Measurements from ENCODE around the gene STON2. TPM values are rescaled to one million over a fixed set of nuclear protein-coding genes. Genes with fewer than 3 reads are reported as not detected.
"Not testable (repeated sequence)": the region's sequence is repeated elsewhere in the genome, so short reads cannot be mapped to it uniquely, and the experiment has no call there.

The STON2 gene
- total RNA-seq, 1 experiment from 2014 or later, result not detected

- Histone ChIP-seq H3K79me2 (ENCODE audit: low read length) (no peaks in the 10 kb centered on the region), H3K9me2 (replicated peaks; ENCODE audit: insufficient read depth, low read length) (no peaks in the 10 kb centered on the region), H2AFZ (ENCODE audit: low read length) (no peak overlapping the region), H3K27me3 (ENCODE audit: low read length) (no peaks in the 10 kb centered on the region), H3K4me1 (ENCODE audit: low read length) (no peaks in the 10 kb centered on the region), H4K20me1 (ENCODE audit: insufficient read depth, low read depth, low read length) (no peaks in the 10 kb centered on the region), H3K27ac (ENCODE audit: low read length) (no peak overlapping the region), H3K4me2 (ENCODE audit: low read depth, low read length, poor library complexity, severe bottlenecking) (no peak overlapping the region), H3K9me3 (ENCODE audit: low read length) (peaks cover 9% of the 10 kb centered on the region), H3K4me3 (ENCODE audit: low read length) (no peak overlapping the region), H3K9ac (ENCODE audit: low read length) (no peak overlapping the region), H3K36me3 (ENCODE audit: insufficient read depth, low read length) (no peaks in the 10 kb centered on the region)
- no peak for DNase-seq
These were observed 152.8 kb downstream of the STON2 start for GRCh38 chr14:81247271-81247766.

GRCh38 chr14:81246461-81247270, 153.5 kb downstream of the STON2 start:
- no peaks in the 10 kb centered on the region for H3K27me3 ChIP-seq (ENCODE audit: low read length)
- no peaks in the 10 kb centered on the region for H3K9me2 ChIP-seq (replicated peaks; ENCODE audit: insufficient read depth, low read length)
- H3K4me1 ChIP-seq (ENCODE audit: low read length), result no peaks in the 10 kb centered on the region
- H4K20me1 ChIP-seq (ENCODE audit: insufficient read depth, low read depth, low read length), result no peaks in the 10 kb centered on the region
- peaks cover 9% of the 10 kb centered on the region for H3K9me3 ChIP-seq (ENCODE audit: low read length)
- DNase-seq, result no peak
- no peak overlapping the region for H2AFZ ChIP-seq (ENCODE audit: low read length)
- no peaks in the 10 kb centered on the region for H3K36me3 ChIP-seq (ENCODE audit: insufficient read depth, low read length)
- H3K27ac ChIP-seq (ENCODE audit: low read length), result no peak overlapping the region
- no peaks in the 10 kb centered on the region for H3K79me2 ChIP-seq (ENCODE audit: low read length)
- H3K4me3 ChIP-seq (ENCODE audit: low read length), result no peak overlapping the region
- no peak overlapping the region for H3K9ac ChIP-seq (ENCODE audit: low read length)
- no peak overlapping the region for H3K4me2 ChIP-seq (ENCODE audit: low read depth, low read length, poor library complexity, severe bottlenecking)

GRCh38 chr14:81245771-81246170, 154.4 kb downstream of the STON2 start:
- DNase-seq, result no peak
- H3K9ac ChIP-seq (ENCODE audit: low read length), result no peak overlapping the region
- no peaks in the 10 kb centered on the region for H3K79me2 ChIP-seq (ENCODE audit: low read length)

GRCh38 chr14:81244431-81244830, 155.7 kb downstream of the STON2 start:
- not testable (repeated sequence) for H3K27me3 ChIP-seq (ENCODE audit: low read length); H3K4me3 ChIP-seq (ENCODE audit: low read length); H3K79me2 ChIP-seq (ENCODE audit: low read length); H3K9me3 ChIP-seq (ENCODE audit: low read length); H4K20me1 ChIP-seq (ENCODE audit: insufficient read depth, low read depth, low read length); H2AFZ ChIP-seq (ENCODE audit: low read length); H3K4me1 ChIP-seq (ENCODE audit: low read length); H3K9ac ChIP-seq (ENCODE audit: low read length); H3K9me2 ChIP-seq (replicated peaks; ENCODE audit: insufficient read depth, low read length); H3K27ac ChIP-seq (ENCODE audit: low read length); H3K4me2 ChIP-seq (ENCODE audit: low read depth, low read length, poor library complexity, severe bottlenecking); DNase-seq; H3K36me3 ChIP-seq (ENCODE audit: insufficient read depth, low read length)

More at GRCh38 chr14:81245771-81246170, 154.4 kb downstream of the STON2 start:
- Histone ChIP-seq H3K9me3 (ENCODE audit: low read length) (peaks cover 9% of the 10 kb centered on the region), H2AFZ (ENCODE audit: low read length) (no peak overlapping the region), H3K4me3 (ENCODE audit: low read length) (no peak overlapping the region), H3K36me3 (ENCODE audit: insufficient read depth, low read length) (no peaks in the 10 kb centered on the region), H3K4me1 (ENCODE audit: low read length) (no peaks in the 10 kb centered on the region), H3K27me3 (ENCODE audit: low read length) (no peaks in the 10 kb centered on the region), H4K20me1 (ENCODE audit: insufficient read depth, low read depth, low read length) (no peaks in the 10 kb centered on the region), H3K4me2 (ENCODE audit: low read depth, low read length, poor library complexity, severe bottlenecking) (no peak overlapping the region), H3K27ac (ENCODE audit: low read length) (no peak overlapping the region), H3K9me2 (replicated peaks; ENCODE audit: insufficient read depth, low read length) (no peaks in the 10 kb centered on the region)

- Histone ChIP-seq H3K9ac (ENCODE audit: low read length) (no peak overlapping the region), H2AFZ (ENCODE audit: low read length) (no peak overlapping the region), H3K36me3 (ENCODE audit: insufficient read depth, low read length) (no peaks in the 10 kb centered on the region), H3K4me2 (ENCODE audit: low read depth, low read length, poor library complexity, severe bottlenecking) (no peak overlapping the region), H3K4me1 (ENCODE audit: low read length) (no peaks in the 10 kb centered on the region), H3K27me3 (ENCODE audit: low read length) (no peaks in the 10 kb centered on the region), H3K27ac (ENCODE audit: low read length) (no peak overlapping the region), H3K4me3 (ENCODE audit: low read length) (no peak overlapping the region), H4K20me1 (ENCODE audit: insufficient read depth, low read depth, low read length) (no peaks in the 10 kb centered on the region), H3K9me2 (replicated peaks; ENCODE audit: insufficient read depth, low read length) (no peaks in the 10 kb centered on the region), H3K9me3 (ENCODE audit: low read length) (peaks cover 9% of the 10 kb centered on the region), H3K79me2 (ENCODE audit: low read length) (no peaks in the 10 kb centered on the region)
- no peak for DNase-seq
These were observed 156.6 kb downstream of the STON2 start for GRCh38 chr14:81243499-81243898.

- not testable (repeated sequence) for H3K27me3 ChIP-seq (ENCODE audit: low read length); H3K9me2 ChIP-seq (replicated peaks; ENCODE audit: insufficient read depth, low read length); H3K27ac ChIP-seq (ENCODE audit: low read length); H3K36me3 ChIP-seq (ENCODE audit: insufficient read depth, low read length); H3K79me2 ChIP-seq (ENCODE audit: low read length); H2AFZ ChIP-seq (ENCODE audit: low read length); H3K9me3 ChIP-seq (ENCODE audit: low read length); DNase-seq; H3K9ac ChIP-seq (ENCODE audit: low read length); H3K4me3 ChIP-seq (ENCODE audit: low read length); H4K20me1 ChIP-seq (ENCODE audit: insufficient read depth, low read depth, low read length); H3K4me2 ChIP-seq (ENCODE audit: low read depth, low read length, poor library complexity, severe bottlenecking); H3K4me1 ChIP-seq (ENCODE audit: low read length)
These were observed 163.3 kb downstream of the STON2 start for GRCh38 chr14:81236849-81237248.

- Histone ChIP-seq H2AFZ (ENCODE audit: low read length) (no peak overlapping the region), H3K9ac (ENCODE audit: low read length) (no peak overlapping the region), H4K20me1 (ENCODE audit: insufficient read depth, low read depth, low read length) (no peaks in the 10 kb centered on the region)
These were observed 164.0 kb downstream of the STON2 start for GRCh38 chr14:81236138-81236537.

GRCh38 chr14:81235096-81235495, 165.0 kb downstream of the STON2 start:
- Histone ChIP-seq H3K9me2 (replicated peaks; ENCODE audit: insufficient read depth, low read length) (no peaks in the 10 kb centered on the region), H3K27ac (ENCODE audit: low read length) (no peak overlapping the region), H4K20me1 (ENCODE audit: insufficient read depth, low read depth, low read length) (no peaks in the 10 kb centered on the region), H3K4me3 (ENCODE audit: low read length) (no peak overlapping the region), H3K4me1 (ENCODE audit: low read length) (no peaks in the 10 kb centered on the region), H3K27me3 (ENCODE audit: low read length) (no peaks in the 10 kb centered on the region), H2AFZ (ENCODE audit: low read length) (no peak overlapping the region; the same call in 1 of the 2 replicates), H3K36me3 (ENCODE audit: insufficient read depth, low read length) (no peaks in the 10 kb centered on the region), H3K9ac (ENCODE audit: low read length) (no peak overlapping the region), H3K79me2 (ENCODE audit: low read length) (no peaks in the 10 kb centered on the region), H3K9me3 (ENCODE audit: low read length) (no peaks in the 10 kb centered on the region), H3K4me2 (ENCODE audit: low read depth, low read length, poor library complexity, severe bottlenecking) (no peak overlapping the region)
- DNase-seq, result no peak

More at GRCh38 chr14:81236138-81236537, 164.0 kb downstream of the STON2 start:
- no peak for DNase-seq
- H3K79me2 ChIP-seq (ENCODE audit: low read length), result no peaks in the 10 kb centered on the region
- no peak overlapping the region for H3K4me3 ChIP-seq (ENCODE audit: low read length)
- H3K9me3 ChIP-seq (ENCODE audit: low read length), result no peaks in the 10 kb centered on the region
- no peak overlapping the region for H3K4me2 ChIP-seq (ENCODE audit: low read depth, low read length, poor library complexity, severe bottlenecking)
- H3K36me3 ChIP-seq (ENCODE audit: insufficient read depth, low read length), result no peaks in the 10 kb centered on the region
- no peak overlapping the region for H3K27ac ChIP-seq (ENCODE audit: low read length)
- no peaks in the 10 kb centered on the region for H3K9me2 ChIP-seq (replicated peaks; ENCODE audit: insufficient read depth, low read length)
- H3K27me3 ChIP-seq (ENCODE audit: low read length), result no peaks in the 10 kb centered on the region
- H3K4me1 ChIP-seq (ENCODE audit: low read length), result no peaks in the 10 kb centered on the region

Measured in Karpas-422 (cell line).